ENCODE results near the gene SLC38A4. TPM values are rescaled to one million over a fixed set of nuclear protein-coding genes. Genes with fewer than 3 reads are reported as not detected.
"Not testable (repeated sequence)": the region's sequence is repeated elsewhere in the genome, so short reads cannot be mapped to it uniquely, and the experiment has no call there.

The SLC38A4 gene
- total RNA-seq, 1 experiment from 2014 or later = not detected

DNA sequence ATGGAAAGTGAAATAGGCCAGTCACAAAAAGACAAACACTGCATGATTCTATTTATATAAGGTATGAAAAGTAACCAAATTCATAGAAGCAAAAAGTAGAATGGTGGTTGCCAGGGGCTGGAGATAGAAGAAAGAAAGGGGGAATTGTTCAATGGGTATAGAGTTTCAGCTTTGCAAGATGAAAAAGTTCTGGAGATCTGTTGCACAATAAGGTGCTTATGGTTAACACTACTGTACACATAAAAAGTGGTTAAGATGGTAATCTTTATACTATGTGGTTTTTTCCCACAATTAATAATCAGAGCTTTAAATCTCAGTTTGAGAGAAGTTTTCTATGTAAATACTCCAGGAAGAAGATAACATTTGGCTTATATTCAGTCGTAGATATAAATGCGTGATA is 73.4 kb downstream of the SLC38A4 start:
- DNase-seq (ENCODE audit: low read depth, low spot score) = peak; percentile 52
- in situ Hi-C loops (cut with HindIII; ENCODE audit: low pct_unique_long_range_greater_than_20kb, low sequenced_read_pairs) = no loop called here

GRCh38 chr12:46751173-46751572 is 74.6 kb downstream of the SLC38A4 start:
- in situ Hi-C loops (cut with HindIII; ENCODE audit: low pct_unique_long_range_greater_than_20kb, low sequenced_read_pairs) = no loop called here
- DNase-seq (ENCODE audit: low read depth, low spot score) = no peak

DNA sequence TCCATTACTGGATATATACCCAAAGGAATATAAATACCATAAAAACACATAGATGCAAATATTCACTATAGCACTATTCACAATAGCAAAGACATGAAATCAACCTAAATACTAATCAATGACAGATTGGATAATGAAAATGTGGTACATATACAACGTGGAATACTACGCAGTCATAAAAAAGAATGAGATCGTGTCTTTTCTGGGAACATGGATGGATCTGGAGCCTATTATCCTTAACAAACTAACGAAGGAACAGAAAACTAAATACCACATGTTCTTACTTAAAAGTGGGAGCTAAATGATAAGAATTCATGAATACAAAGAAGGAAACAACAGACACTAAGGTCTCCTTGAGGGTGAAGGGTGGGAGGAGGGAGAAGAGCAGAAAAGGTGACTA is 76.5 kb downstream of the SLC38A4 start:
- no peak for DNase-seq (ENCODE audit: low read depth, low spot score)
- in situ Hi-C loops (cut with HindIII; ENCODE audit: low pct_unique_long_range_greater_than_20kb, low sequenced_read_pairs) = no loop called here

DNA sequence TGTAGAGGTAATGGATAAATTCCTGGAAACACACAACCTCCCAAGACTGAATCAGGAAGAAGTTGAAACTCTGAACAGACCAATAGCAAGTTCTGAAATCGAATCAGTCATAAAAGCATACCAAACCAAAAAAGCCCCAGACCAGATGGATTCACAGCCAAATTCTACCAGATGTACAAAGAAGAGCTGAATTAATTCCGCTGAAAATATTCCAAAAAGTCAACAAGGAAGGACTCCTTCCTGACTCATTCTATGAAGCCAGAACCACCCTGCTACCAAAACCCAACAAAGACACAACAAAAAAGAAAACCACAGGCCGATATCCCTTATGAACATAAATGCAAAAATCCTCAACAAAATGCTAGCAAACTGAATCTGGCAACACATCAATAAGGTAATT is 81.5 kb downstream of the SLC38A4 start:
- in situ Hi-C loops (cut with HindIII; ENCODE audit: low pct_unique_long_range_greater_than_20kb, low sequenced_read_pairs) = no loop called here
- no peak for DNase-seq (ENCODE audit: low read depth, low spot score)

DNA sequence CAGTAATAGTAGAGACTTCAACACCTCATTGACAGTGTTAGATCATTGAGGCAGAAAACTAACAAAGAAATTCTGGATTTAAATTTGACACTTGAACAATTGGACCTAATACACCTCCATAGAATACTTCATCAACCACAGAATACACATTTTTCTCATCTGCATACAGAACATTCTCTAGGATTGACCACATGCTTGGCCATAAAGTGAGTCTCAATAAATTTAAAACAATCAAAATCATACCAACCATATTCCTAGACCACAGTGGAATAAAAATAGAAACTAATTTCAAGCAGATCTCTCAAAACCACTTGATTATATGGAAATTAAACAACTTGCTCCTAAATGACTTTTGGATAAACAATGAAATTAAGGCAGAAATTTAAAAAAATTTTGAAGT is 82.3 kb downstream of the SLC38A4 start:
- no peak for DNase-seq (ENCODE audit: low read depth, low spot score)
- in situ Hi-C loops (cut with HindIII; ENCODE audit: low pct_unique_long_range_greater_than_20kb, low sequenced_read_pairs) = no loop called here

- DNase-seq (ENCODE audit: low read depth, low spot score); in situ Hi-C loops (cut with HindIII; ENCODE audit: low pct_unique_long_range_greater_than_20kb, low sequenced_read_pairs): not testable (repeated sequence)
Measured at GRCh38 chr12:46742271-46742670, 83.5 kb downstream of the SLC38A4 start.

DNA sequence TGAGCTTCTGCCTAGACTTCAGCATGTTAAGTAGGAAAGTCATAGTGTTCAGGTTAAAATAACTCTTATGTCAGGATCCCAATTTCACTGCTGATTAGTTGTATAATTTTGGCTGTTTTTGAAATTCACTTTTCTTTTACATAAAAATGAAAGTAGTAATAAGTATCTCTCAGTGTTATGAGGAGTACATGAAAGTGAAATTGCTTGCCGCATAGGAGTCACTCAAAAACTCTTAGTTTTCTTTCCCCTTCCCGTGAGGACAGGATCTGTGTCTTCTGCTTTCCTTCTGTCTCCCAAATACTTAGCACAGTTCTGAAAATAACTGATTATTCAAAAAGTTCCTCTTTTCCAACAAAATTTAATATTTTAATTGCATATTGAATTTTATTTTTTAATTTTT is 100.5 kb downstream of the SLC38A4 start:
- no peak for DNase-seq (ENCODE audit: low read depth, low spot score)
- in situ Hi-C loops (cut with HindIII; ENCODE audit: low pct_unique_long_range_greater_than_20kb, low sequenced_read_pairs) = no loop called here

DNA sequence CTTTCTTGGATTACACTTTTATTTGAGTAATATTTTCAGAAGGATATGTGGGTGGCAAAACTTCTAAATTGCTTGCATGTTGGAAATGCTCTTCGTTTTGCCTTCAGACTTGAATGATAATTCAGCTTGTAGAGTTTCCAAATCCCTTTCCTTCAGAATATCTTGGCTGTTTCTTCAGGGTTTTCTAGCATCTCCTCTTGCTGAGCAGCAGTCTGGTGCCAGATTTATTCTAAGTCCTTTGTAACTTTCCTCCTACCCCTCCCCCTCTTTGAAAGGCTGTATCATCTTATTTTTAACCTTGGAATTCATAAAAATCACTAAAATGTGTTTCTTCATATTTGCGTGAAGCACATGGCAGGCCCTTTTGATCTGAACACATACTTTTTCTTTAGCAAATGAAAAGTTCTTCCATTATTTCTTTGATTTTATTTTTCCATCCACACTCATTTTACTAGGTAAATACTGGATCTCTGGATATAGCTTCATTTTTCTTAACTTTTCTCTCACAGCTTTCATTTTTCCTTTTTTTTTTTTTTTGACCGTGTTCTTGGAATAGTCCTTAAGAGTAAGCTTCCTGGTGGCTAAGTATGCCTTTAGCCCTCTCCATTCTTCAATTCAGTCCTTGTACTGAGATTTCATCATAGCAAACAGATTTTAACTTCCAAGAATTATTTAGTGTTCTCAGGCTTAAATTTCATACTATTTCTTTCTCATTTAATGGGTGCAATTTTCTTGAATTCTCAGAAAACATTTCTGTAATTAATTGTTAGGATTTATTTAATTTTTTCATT is 102.0 kb downstream of the SLC38A4 start:
- DNase-seq (ENCODE audit: low read depth, low spot score) = no peak
- in situ Hi-C loops (cut with HindIII; ENCODE audit: low pct_unique_long_range_greater_than_20kb, low sequenced_read_pairs) = no loop called here

GRCh38 chr12:46722394-46723185 is 103.2 kb downstream of the SLC38A4 start:
- no peak for DNase-seq (ENCODE audit: low read depth, low spot score)
- in situ Hi-C loops (cut with HindIII; ENCODE audit: low pct_unique_long_range_greater_than_20kb, low sequenced_read_pairs) = no loop called here

DNA sequence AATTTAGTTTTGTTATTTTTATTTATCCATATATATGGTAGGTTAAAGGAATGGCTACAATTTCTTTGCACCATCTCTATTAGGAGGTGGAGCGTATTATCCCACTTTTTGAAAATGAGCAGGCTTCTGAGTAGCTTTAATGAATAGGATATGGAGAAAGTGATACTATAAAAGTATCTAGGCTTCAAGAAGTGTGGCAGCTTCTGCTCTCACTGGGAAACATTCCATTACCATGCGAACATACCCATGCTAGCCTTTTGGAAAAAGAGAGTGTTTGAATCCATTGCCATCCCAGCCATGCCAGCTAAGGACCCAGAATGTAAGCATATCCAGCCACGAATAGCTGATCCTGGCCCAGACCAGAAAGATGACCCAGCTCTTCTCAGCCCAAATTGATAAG is 107.3 kb downstream of the SLC38A4 start:
- in situ Hi-C loops (cut with HindIII; ENCODE audit: low pct_unique_long_range_greater_than_20kb, low sequenced_read_pairs) = no loop called here
- no peak for DNase-seq (ENCODE audit: low read depth, low spot score)

- DNase-seq (ENCODE audit: low read depth, low spot score) = no peak
- in situ Hi-C loops (cut with HindIII; ENCODE audit: low pct_unique_long_range_greater_than_20kb, low sequenced_read_pairs) = no loop called here
Measured at GRCh38 chr12:46717868-46718267, 107.9 kb downstream of the SLC38A4 start.

- DNase-seq (ENCODE audit: low read depth, low spot score) = no peak
- in situ Hi-C loops (cut with HindIII; ENCODE audit: low pct_unique_long_range_greater_than_20kb, low sequenced_read_pairs) = no loop called here
Measured at GRCh38 chr12:46717159-46717558, 108.6 kb downstream of the SLC38A4 start.

Data from SK-MEL-5 (cell line).